GM18867 (cell line): Measurements from ENCODE around the gene KRTAP9-1.
"Not testable (repeated sequence)": the region's sequence is repeated elsewhere in the genome, so short reads cannot be mapped to it uniquely, and the experiment has no call there.

Experiments
- ATAC-seq: cut with Tn5 transposase; IDR thresholded peaks from one replicate; pipeline ENCODE4 v1.9.1; 2021; ENCODE audit warnings: mild to moderate bottlenecking, moderate library complexity; ENCODE audit not compliant: unreplicated experiment

Gene KRTAP9-1

GRCh38 chr17:41189837-41190318, at the start of gene KRTAP9-1:
Gene KRTAP9-1 (plus strand): TSS chr17:41189887. CDS start chr17:41189887, 0 bp downstream.
- not testable (repeated sequence) for ATAC-seq

GRCh38 chr17:41140360-41141131, 49.1 kb upstream of the KRTAP9-1 start, which contains the start of gene KRTAP4-6:
Gene KRTAP4-6 (minus strand): TSS chr17:41140544. CDS start chr17:41140487, 57 bp downstream.
- no peak for ATAC-seq

GRCh38 chr17:41141361-41141760, 48.3 kb upstream of the KRTAP9-1 start:
- no peak for ATAC-seq

- ATAC-seq: no peak
Measured at GRCh38 chr17:41144846-41145245, 44.8 kb upstream of the KRTAP9-1 start.

- ATAC-seq: no peak
Measured at GRCh38 chr17:41145261-41145660, 44.4 kb upstream of the KRTAP9-1 start.

GRCh38 chr17:41147531-41148204, 42.0 kb upstream of the KRTAP9-1 start:
- no peak for ATAC-seq

- ATAC-seq: not testable (repeated sequence)
Measured at GRCh38 chr17:41148971-41149651, 40.6 kb upstream of the KRTAP9-1 start.

- ATAC-seq: no peak
Measured at GRCh38 chr17:41149652-41149985, 40.1 kb upstream of the KRTAP9-1 start, which contains the start of gene KRTAP4-5. Gene KRTAP4-5 (minus strand): TSS chr17:41149825. CDS start chr17:41149767, 58 bp downstream.

- ATAC-seq: no peak
Measured at GRCh38 chr17:41150026-41150425, 39.7 kb upstream of the KRTAP9-1 start.

- ATAC-seq: no peak
Measured at GRCh38 chr17:41151525-41151924, 38.2 kb upstream of the KRTAP9-1 start.

- no peak for ATAC-seq
Measured at GRCh38 chr17:41153856-41154255, 35.8 kb upstream of the KRTAP9-1 start.

- not testable (repeated sequence) for ATAC-seq
Measured at GRCh38 chr17:41160190-41160589, 29.5 kb upstream of the KRTAP9-1 start.

- ATAC-seq: no peak
Measured at GRCh38 chr17:41160648-41161047, 29.0 kb upstream of the KRTAP9-1 start, which contains the start of gene KRTAP4-4. Gene KRTAP4-4 (minus strand): TSS chr17:41160748. CDS start chr17:41160691, 57 bp downstream.

GRCh38 chr17:41163828-41164227, 25.9 kb upstream of the KRTAP9-1 start:
- no peak for ATAC-seq

GRCh38 chr17:41167561-41167960, 22.1 kb upstream of the KRTAP9-1 start:
- ATAC-seq: no peak

- no peak for ATAC-seq
Measured at GRCh38 chr17:41168121-41168520, 21.6 kb upstream of the KRTAP9-1 start, which contains the start of gene KRTAP4-3. Gene KRTAP4-3 (minus strand): TSS chr17:41168221. CDS start chr17:41168172, 49 bp downstream.

- ATAC-seq: no peak
Measured at GRCh38 chr17:41171886-41172285, 17.8 kb upstream of the KRTAP9-1 start.

- no peak for ATAC-seq
Measured at GRCh38 chr17:41176744-41177387, 12.8 kb upstream of the KRTAP9-1 start.

GRCh38 chr17:41177727-41178271, 11.9 kb upstream of the KRTAP9-1 start, which contains the start of gene KRTAP4-2:
Gene KRTAP4-2 (minus strand): TSS chr17:41178221. CDS start chr17:41178164, 57 bp downstream.
- ATAC-seq: no peak

- ATAC-seq: no peak
Measured at GRCh38 chr17:41178341-41178740, 11.3 kb upstream of the KRTAP9-1 start.
